ENCODE results near the gene POGZ.
"Not testable (repeated sequence)": the region's sequence is repeated elsewhere in the genome, so short reads cannot be mapped to it uniquely, and the experiment has no call there.

POGZ gene

GRCh38 chr1:151399324-151400171 is 59.7 kb downstream of the POGZ start, which contains the start of gene PSMB4:
Gene PSMB4 (plus strand): TSS chr1:151399573. CDS start chr1:151399588, 15 bp downstream.
- Histone ChIP-seq H3K9me3 (ENCODE audit: control insufficient read depth in 2 of 2, low read length in 2 of 2) (no peaks in the 10 kb centered on the region), H3K27me3 (ENCODE audit: control insufficient read depth in 1 of 2, insufficient read depth in 2 of 2, low read length in 2 of 2) (no peaks in the 10 kb centered on the region), H3K4me3 (ENCODE audit: low read length in 2 of 2) (peak within 1 kb of the TSS; percentile 93 to 99), H3K9ac (ENCODE audit: low read length in 2 of 2) (peak within 1 kb of the TSS; percentile 98), H3K27ac (ENCODE audit: low read length) (peak within 1 kb of the TSS; percentile 92), H3K36me3 (ENCODE audit: control insufficient read depth in 2 of 2, insufficient read depth in 2 of 2, low read length in 2 of 2) (peaks cover 26 to 32% of the 10 kb centered on the region in 2 donors), H3K4me1 (ENCODE audit: control insufficient read depth, insufficient read depth, low read length) (peaks cover 14% of the 10 kb centered on the region)

GRCh38 chr1:151396265-151396664 is 63.0 kb downstream of the POGZ start:
- not testable (repeated sequence) for H3K9me3 ChIP-seq (ENCODE audit: control insufficient read depth in 2 of 2, low read length in 2 of 2); H3K4me3 ChIP-seq (ENCODE audit: low read length in 2 of 2); H3K36me3 ChIP-seq (ENCODE audit: control insufficient read depth in 2 of 2, insufficient read depth in 2 of 2, low read length in 2 of 2); H3K27me3 ChIP-seq (ENCODE audit: control insufficient read depth in 1 of 2, insufficient read depth in 2 of 2, low read length in 2 of 2); H3K27ac ChIP-seq (ENCODE audit: low read length); H3K9ac ChIP-seq (ENCODE audit: low read length in 2 of 2)
- H3K4me1 ChIP-seq (ENCODE audit: control insufficient read depth, insufficient read depth, low read length) = peaks cover 13% of the 10 kb centered on the region

- no peaks in the 10 kb centered on the region for H3K4me1 ChIP-seq (ENCODE audit: control insufficient read depth, insufficient read depth, low read length)
- no peaks in the 10 kb centered on the region for H3K36me3 ChIP-seq (ENCODE audit: control insufficient read depth in 2 of 2, insufficient read depth in 2 of 2, low read length in 2 of 2)
- H3K9ac ChIP-seq (ENCODE audit: low read length in 2 of 2) = no peak overlapping the region
- no peak overlapping the region for H3K4me3 ChIP-seq (ENCODE audit: low read length in 2 of 2)
- H3K27me3 ChIP-seq (ENCODE audit: control insufficient read depth in 1 of 2, insufficient read depth in 2 of 2, low read length in 2 of 2) = no peaks in the 10 kb centered on the region
- H3K9me3 ChIP-seq (ENCODE audit: control insufficient read depth in 2 of 2, low read length in 2 of 2) = no peaks in the 10 kb centered on the region
- H3K27ac ChIP-seq (ENCODE audit: low read length) = no peak overlapping the region
Observed at GRCh38 chr1:151393583-151393982, 65.7 kb downstream of the POGZ start.

- no peak overlapping the region for H3K4me3 ChIP-seq (ENCODE audit: low read length in 2 of 2)
- H3K36me3 ChIP-seq (ENCODE audit: control insufficient read depth in 2 of 2, insufficient read depth in 2 of 2, low read length in 2 of 2) = no peaks in the 10 kb centered on the region
- H3K9me3 ChIP-seq (ENCODE audit: control insufficient read depth in 2 of 2, low read length in 2 of 2) = no peaks in the 10 kb centered on the region
- no peaks in the 10 kb centered on the region for H3K27me3 ChIP-seq (ENCODE audit: control insufficient read depth in 1 of 2, insufficient read depth in 2 of 2, low read length in 2 of 2)
- no peaks in the 10 kb centered on the region for H3K4me1 ChIP-seq (ENCODE audit: control insufficient read depth, insufficient read depth, low read length)
- H3K27ac ChIP-seq (ENCODE audit: low read length) = no peak overlapping the region
- no peak overlapping the region for H3K9ac ChIP-seq (ENCODE audit: low read length in 2 of 2)
Observed at GRCh38 chr1:151391079-151391563, 68.2 kb downstream of the POGZ start.

- H3K27ac ChIP-seq (ENCODE audit: low read length); H3K27me3 ChIP-seq (ENCODE audit: control insufficient read depth in 1 of 2, insufficient read depth in 2 of 2, low read length in 2 of 2); H3K9ac ChIP-seq (ENCODE audit: low read length in 2 of 2); H3K4me3 ChIP-seq (ENCODE audit: low read length in 2 of 2); H3K4me1 ChIP-seq (ENCODE audit: control insufficient read depth, insufficient read depth, low read length); H3K36me3 ChIP-seq (ENCODE audit: control insufficient read depth in 2 of 2, insufficient read depth in 2 of 2, low read length in 2 of 2); H3K9me3 ChIP-seq (ENCODE audit: control insufficient read depth in 2 of 2, low read length in 2 of 2): not testable (repeated sequence)
Observed at GRCh38 chr1:151390221-151391078, 68.8 kb downstream of the POGZ start.

- no peaks in the 10 kb centered on the region for H3K27me3 ChIP-seq (ENCODE audit: control insufficient read depth in 1 of 2, insufficient read depth in 2 of 2, low read length in 2 of 2)
- no peaks in the 10 kb centered on the region for H3K4me1 ChIP-seq (ENCODE audit: control insufficient read depth, insufficient read depth, low read length)
- no peaks in the 10 kb centered on the region for H3K36me3 ChIP-seq (ENCODE audit: control insufficient read depth in 2 of 2, insufficient read depth in 2 of 2, low read length in 2 of 2)
- H3K9ac ChIP-seq (ENCODE audit: low read length in 2 of 2) = no peak overlapping the region
- no peak overlapping the region for H3K27ac ChIP-seq (ENCODE audit: low read length)
- H3K4me3 ChIP-seq (ENCODE audit: low read length in 2 of 2) = no peak overlapping the region
- no peaks in the 10 kb centered on the region for H3K9me3 ChIP-seq (ENCODE audit: control insufficient read depth in 2 of 2, low read length in 2 of 2)
Observed at GRCh38 chr1:151386002-151386401, 73.3 kb downstream of the POGZ start.

- no peak overlapping the region for H3K27ac ChIP-seq (ENCODE audit: low read length)
- H3K4me3 ChIP-seq (ENCODE audit: low read length in 2 of 2) = no peak overlapping the region
- H3K9me3 ChIP-seq (ENCODE audit: control insufficient read depth in 2 of 2, low read length in 2 of 2) = no peaks in the 10 kb centered on the region
- no peaks in the 10 kb centered on the region for H3K4me1 ChIP-seq (ENCODE audit: control insufficient read depth, insufficient read depth, low read length)
- no peak overlapping the region for H3K9ac ChIP-seq (ENCODE audit: low read length in 2 of 2)
- no peaks in the 10 kb centered on the region for H3K27me3 ChIP-seq (ENCODE audit: control insufficient read depth in 1 of 2, insufficient read depth in 2 of 2, low read length in 2 of 2)
- H3K36me3 ChIP-seq (ENCODE audit: control insufficient read depth in 2 of 2, insufficient read depth in 2 of 2, low read length in 2 of 2) = no peaks in the 10 kb centered on the region
Observed at GRCh38 chr1:151384584-151384983, 74.7 kb downstream of the POGZ start.

GRCh38 chr1:151377150-151377884 is 82.0 kb downstream of the POGZ start:
- H3K9ac ChIP-seq (ENCODE audit: low read length in 2 of 2) = no peak overlapping the region
- H3K27me3 ChIP-seq (ENCODE audit: control insufficient read depth in 1 of 2, insufficient read depth in 2 of 2, low read length in 2 of 2) = no peaks in the 10 kb centered on the region
- peaks cover 6% of the 10 kb centered on the region for H3K4me1 ChIP-seq (ENCODE audit: control insufficient read depth, insufficient read depth, low read length)
- H3K9me3 ChIP-seq (ENCODE audit: control insufficient read depth in 2 of 2, low read length in 2 of 2) = no peaks in the 10 kb centered on the region
- no peaks in the 10 kb centered on the region for H3K36me3 ChIP-seq (ENCODE audit: control insufficient read depth in 2 of 2, insufficient read depth in 2 of 2, low read length in 2 of 2)
- H3K27ac ChIP-seq (ENCODE audit: low read length) = no peak overlapping the region
- no peak overlapping the region for H3K4me3 ChIP-seq (ENCODE audit: low read length in 2 of 2)

GRCh38 chr1:151373196-151373595 is 86.1 kb downstream of the POGZ start:
- Histone ChIP-seq H3K4me1 (ENCODE audit: control insufficient read depth, insufficient read depth, low read length) (peaks cover 34% of the 10 kb centered on the region), H3K4me3 (ENCODE audit: low read length in 2 of 2) (no peak overlapping the region), H3K27me3 (ENCODE audit: control insufficient read depth in 1 of 2, insufficient read depth in 2 of 2, low read length in 2 of 2) (no peaks in the 10 kb centered on the region), H3K9ac (ENCODE audit: low read length in 2 of 2) (no peak overlapping the region), H3K9me3 (ENCODE audit: control insufficient read depth in 2 of 2, low read length in 2 of 2) (no peaks in the 10 kb centered on the region), H3K36me3 (ENCODE audit: control insufficient read depth in 2 of 2, insufficient read depth in 2 of 2, low read length in 2 of 2) (peaks cover 6 to 8% of the 10 kb centered on the region in 2 donors), H3K27ac (ENCODE audit: low read length) (no peak overlapping the region)
